Right lobe of liver (tissue), 4 donors: ENCODE measurements around the gene TENM4.

ENCODE experiments used
- CTCF ChIP-seq, 4 donors: fragments of 200-600 bp in 3 of 4; fragments of 450-650 bp in 1 of 4; IDR thresholded peaks; one replicate each; pipeline versions ENCODE4 v1.5.1 to v1.8.0; 2016 to 2022; ENCODE audit warnings: antibody characterized with exemption in 4 of 4, mild to moderate bottlenecking in 2 of 4
- POLR2A ChIP-seq: fragments of 450-650 bp; IDR thresholded peaks from one replicate; pipeline ENCODE4 v1.6.1; 2017; ENCODE audit warnings: antibody characterized with exemption, mild to moderate bottlenecking
- donor health status: DM: no; HTN: no; CAD: no.
- donor health status: DM: no; HTN: no; CAD: no.
- donor health status: DM: no; HTN: yes; CAD: no.

GRCh38 chr11:78737301-78737700 lies 703.5 kb downstream of the TENM4 start:
- TF ChIP-seq CTCF (IDR thresholded peaks at IDR 0.05): no peak
- no peak for TF ChIP-seq POLR2A
